Natural killer cell (primary cell): ENCODE data around the gene AARS2. TPM values are rescaled to one million over a fixed set of nuclear protein-coding genes. Genes with fewer than 3 reads are reported as not detected.

ENCODE experiments used
- ATAC-seq, 3 donors: fragments of 150-1000 bp in 2 of 3; fragments of 200-7000 bp in 1 of 3; cut with Tn5 transposase; 1 replicate in 1 of 3; 2 replicates in 2 of 3; pipeline ENCODE4 v1.10.0; 2021; ENCODE audit warnings: mild to moderate bottlenecking in 2 of 3, moderate library complexity in 2 of 3
- DNase-seq, 2 donors: peaks; one replicate each; pipeline versions ENCODE4 v3.0.0 to v3.0.0-alpha.2; 2013 to 2021; ENCODE audit warnings: mixed read lengths in 1 of 2
- H3K27ac ChIP-seq: one replicate; pipeline ENCODE4 v1.5.1; 2013; ENCODE audit warnings: mild to moderate bottlenecking, low read length
- H3K27me3 ChIP-seq: one replicate; pipeline ENCODE4 v1.6.1; 2013; ENCODE audit warnings: low read length; ENCODE audit not compliant: control insufficient read depth, insufficient read depth
- H3K36me3 ChIP-seq: one replicate; pipeline ENCODE4 v1.6.1; 2013; ENCODE audit warnings: low read length; ENCODE audit not compliant: control insufficient read depth, insufficient read depth
- H3K4me1 ChIP-seq: one replicate; pipeline ENCODE4 v1.6.1; 2013; ENCODE audit warnings: low read length; ENCODE audit not compliant: control insufficient read depth, insufficient read depth
- H3K4me3 ChIP-seq: one replicate; pipeline ENCODE4 v1.5.1; 2013; ENCODE audit warnings: low read length
- H3K9me3 ChIP-seq: one replicate; pipeline ENCODE4 v1.6.1; 2013; ENCODE audit warnings: low read length; ENCODE audit not compliant: control insufficient read depth, insufficient read depth
- H3K27ac Mint-ChIP-seq, 2 donors: one replicate each; pipeline ENCODE4 v1.8.0; 2022; ENCODE audit warnings: mild to moderate bottlenecking in 2 of 2, mixed read lengths in 2 of 2, moderate library complexity in 1 of 2
- H3K27me3 Mint-ChIP-seq, 2 donors: one replicate each; pipeline ENCODE4 v1.8.0; 2022; ENCODE audit warnings: low read depth in 2 of 2, mixed read lengths in 2 of 2
- H3K36me3 Mint-ChIP-seq: one replicate; pipeline ENCODE4 v1.8.0; 2022; ENCODE audit warnings: mixed read lengths
- H3K4me1 Mint-ChIP-seq, 2 donors: one replicate each; pipeline ENCODE4 v1.8.0; 2022; ENCODE audit warnings: mixed read lengths in 2 of 2
- H3K4me3 Mint-ChIP-seq: one replicate; pipeline ENCODE4 v1.8.0; 2022; ENCODE audit warnings: mild to moderate bottlenecking, moderate library complexity, mixed read lengths
- H3K9me3 Mint-ChIP-seq, 2 donors: one replicate each; pipeline ENCODE4 v1.8.0; 2022; ENCODE audit warnings: mixed read lengths in 2 of 2
- CTCF ChIP-seq: fragments of 200-600 bp; IDR thresholded peaks from one replicate; pipeline ENCODE4 v1.8.0; 2022; ENCODE audit warnings: antibody characterized with exemption
- WGBS: methylation state at CpG from one replicate; pipeline ENCODE4 v1.1.7; 2013; ENCODE audit warnings: missing lambda C conversion rate; ENCODE audit not compliant: insufficient coverage; 5-methylcytosine and 5-hydroxymethylcytosine counted together
- intact Hi-C: fragments of 100-400 bp; cut with micrococcal nuclease; formaldehyde crosslinking; loops from one replicate; pipeline ENCODE4 v1.14.2; 2022
- total RNA-seq, 4 donors: library from RNA; stranded (reverse); fragments of 120-200 nt in 1 of 4; gene quantifications; one replicate each; pipeline versions ENCODE4 v1.2.3 to v1.2.4, GENCODE V29; 2013 to 2022

AARS2 gene
- total RNA-seq, 3 donors from 2014 or later (not counting 1 experiment from before 2014, with no cell fraction given), result 14.1 to 17.2 (median 14.2) TPM

- no peaks in the 10 kb centered on the region for H3K36me3 Mint-ChIP-seq
- no peak for TF ChIP-seq CTCF
- intact Hi-C loops, result no loop called here
- DNase-seq, result no peak
- ATAC-seq, result no peak
- no peak overlapping the region for H3K27ac Mint-ChIP-seq
- H3K4me1 ChIP-seq, result no peaks in the 10 kb centered on the region
- H3K4me1 Mint-ChIP-seq, result no peaks in the 10 kb centered on the region
- H3K27me3 Mint-ChIP-seq, result peaks cover 42 to 70% of the 10 kb centered on the region in 2 donors
- no peaks in the 10 kb centered on the region for H3K36me3 ChIP-seq
- 79% methylated on average over 4 of the region's 4 CpGs for WGBS
- H3K9me3 ChIP-seq, result no peaks in the 10 kb centered on the region
- no peak overlapping the region for H3K4me3 Mint-ChIP-seq
- no peak overlapping the region for H3K4me3 ChIP-seq
- H3K9me3 Mint-ChIP-seq, result no peaks in the 10 kb centered on the region
- peaks cover 6% of the 10 kb centered on the region for H3K27me3 ChIP-seq
- H3K27ac ChIP-seq, result no peak overlapping the region
Observed at GRCh38 chr6:44284867-44285266, 28.3 kb downstream of the AARS2 start.

- H3K9me3 Mint-ChIP-seq, result no peaks in the 10 kb centered on the region
- H3K4me1 Mint-ChIP-seq, result no peaks in the 10 kb centered on the region
- no peaks in the 10 kb centered on the region for H3K36me3 ChIP-seq
- ATAC-seq (no peak), DNase-seq (no peak)
- intact Hi-C loops, result no loop called here
- H3K9me3 ChIP-seq, result no peaks in the 10 kb centered on the region
- TF ChIP-seq CTCF, result no peak
- no peaks in the 10 kb centered on the region for H3K36me3 Mint-ChIP-seq
- no peak overlapping the region for H3K4me3 Mint-ChIP-seq
- WGBS, result 56% methylated on average over 2 of the region's 2 CpGs
- peaks cover 5% of the 10 kb centered on the region for H3K27me3 ChIP-seq
- H3K27ac Mint-ChIP-seq, result no peak overlapping the region
- H3K27ac ChIP-seq, result no peak overlapping the region
- H3K27me3 Mint-ChIP-seq, result peaks cover 40 to 64% of the 10 kb centered on the region in 2 donors
- H3K4me1 ChIP-seq, result no peaks in the 10 kb centered on the region
- H3K4me3 ChIP-seq, result no peak overlapping the region
Observed at GRCh38 chr6:44284121-44284520, 29.0 kb downstream of the AARS2 start.

- H3K27ac Mint-ChIP-seq, result no peak overlapping the region
- 72% methylated on average over 9 of the region's 9 CpGs for WGBS
- H3K9me3 Mint-ChIP-seq, result no peaks in the 10 kb centered on the region
- H3K4me3 Mint-ChIP-seq, result no peak overlapping the region
- DNase-seq, result no peak
- ATAC-seq, result no peak
- Histone ChIP-seq H3K9me3 (no peaks in the 10 kb centered on the region), H3K4me3 (no peak overlapping the region), H3K27me3 (peaks cover 21% of the 10 kb centered on the region), H3K4me1 (peaks cover 7% of the 10 kb centered on the region), H3K36me3 (no peaks in the 10 kb centered on the region), H3K27ac (no peak overlapping the region)
- H3K36me3 Mint-ChIP-seq, result no peaks in the 10 kb centered on the region
- peaks cover 47 to 52% of the 10 kb centered on the region in 2 donors for H3K27me3 Mint-ChIP-seq
- H3K4me1 Mint-ChIP-seq, result peaks cover 0 to 5% of the 10 kb centered on the region in 2 donors
- no peak for TF ChIP-seq CTCF
- intact Hi-C loops, result no loop called here
Observed at GRCh38 chr6:44278774-44279697, 34.1 kb downstream of the AARS2 start.
